H9 (cell line): ENCODE measurements around the gene AXIN1. TPM values are rescaled to one million over a fixed set of nuclear protein-coding genes. Genes with fewer than 3 reads are reported as not detected.

ENCODE experiments used
- DNase-seq: peaks from one replicate; pipeline ENCODE4 v3.0.0-alpha.2; 2017
- H2AFZ ChIP-seq: one replicate; pipeline ENCODE4 v1.6.1; 2013; ENCODE audit warnings: mild to moderate bottlenecking, low read length, control low read depth, moderate library complexity
- H2AK5ac ChIP-seq: 2 replicates; pipeline ENCODE4 v1.6.1; 2013; ENCODE audit warnings: low read length, control low read depth, mixed read lengths; ENCODE audit not compliant: insufficient read length
- H2BK120ac ChIP-seq: one replicate; pipeline ENCODE4 v1.6.1; 2013; ENCODE audit warnings: low read depth, mild to moderate bottlenecking, low read length, control low read depth, inconsistent platforms; ENCODE audit not compliant: poor library complexity, severe bottlenecking
- H2BK12ac ChIP-seq: 2 replicates; pipeline ENCODE4 v1.6.1; 2013; ENCODE audit warnings: low read length, control low read depth, mixed read lengths, low read depth; ENCODE audit not compliant: insufficient read length
- H2BK15ac ChIP-seq: 2 replicates; pipeline ENCODE4 v1.6.1; 2013; ENCODE audit warnings: low read depth, low read length, control low read depth
- H2BK20ac ChIP-seq: one replicate; pipeline ENCODE4 v1.6.1; 2013; ENCODE audit warnings: low read depth, mild to moderate bottlenecking, low read length, control low read depth, inconsistent platforms; ENCODE audit not compliant: poor library complexity, severe bottlenecking
- H2BK5ac ChIP-seq: 2 replicates; pipeline ENCODE4 v1.6.1; 2013; ENCODE audit warnings: low read length, control low read depth, mixed read lengths; ENCODE audit not compliant: insufficient read length
- H3K14ac ChIP-seq: 2 replicates; pipeline ENCODE4 v1.6.1; 2013; ENCODE audit warnings: low read length, control low read depth; ENCODE audit not compliant: insufficient read depth
- H3K18ac ChIP-seq: 2 replicates; pipeline ENCODE4 v1.6.1; 2013; ENCODE audit warnings: low read depth, mild to moderate bottlenecking, mixed read lengths, low read length, control low read depth; ENCODE audit not compliant: insufficient read length
- H3K23ac ChIP-seq: 2 replicates; pipeline ENCODE4 v1.6.1; 2013; ENCODE audit warnings: low read length, control low read depth, mixed read lengths, low read depth; ENCODE audit not compliant: insufficient read length
- H3K23me2 ChIP-seq: 2 replicates; pipeline ENCODE4 v1.6.1; 2013; ENCODE audit warnings: low read depth, mild to moderate bottlenecking, mixed read lengths, low read length, control low read depth; ENCODE audit not compliant: insufficient read length, poor library complexity, severe bottlenecking
- H3K27ac ChIP-seq: 2 replicates; pipeline ENCODE4 v1.5.1; 2013; ENCODE audit warnings: low read length, control low read depth, mixed read lengths, low read depth; ENCODE audit not compliant: insufficient read length
- H3K27me3 ChIP-seq: 2 replicates; pipeline ENCODE4 v1.6.1; 2013; ENCODE audit warnings: low read length, control low read depth, inconsistent platforms; ENCODE audit not compliant: insufficient read depth
- H3K4ac ChIP-seq: 2 replicates; pipeline ENCODE4 v1.6.1; 2013; ENCODE audit warnings: low read depth, mild to moderate bottlenecking, control low read depth, inconsistent platforms, low read length, moderate library complexity
- H3K4me1 ChIP-seq: 2 replicates; pipeline ENCODE4 v1.6.1; 2013; ENCODE audit warnings: low read length, control low read depth, inconsistent platforms; ENCODE audit not compliant: insufficient read depth
- H3K4me2 ChIP-seq: 2 replicates; pipeline ENCODE4 v1.6.1; 2013; ENCODE audit warnings: low read length, control low read depth, mixed read lengths; ENCODE audit not compliant: insufficient read length, insufficient read depth
- H3K56ac ChIP-seq: 2 replicates; pipeline ENCODE4 v1.6.1; 2013; ENCODE audit warnings: low read depth, mild to moderate bottlenecking, mixed read lengths, low read length, control low read depth; ENCODE audit not compliant: insufficient read length
- H3K79me1 ChIP-seq: 2 replicates; pipeline ENCODE4 v1.6.1; 2013; ENCODE audit warnings: low read depth, mild to moderate bottlenecking, moderate library complexity, low read length, control low read depth, inconsistent platforms; ENCODE audit not compliant: insufficient read depth, poor library complexity, severe bottlenecking
- H3K79me2 ChIP-seq: 2 replicates; pipeline ENCODE4 v1.6.1; 2013; ENCODE audit warnings: low read length, control low read depth, inconsistent platforms; ENCODE audit not compliant: insufficient read depth
- H3K9ac ChIP-seq: 2 replicates; pipeline ENCODE4 v1.6.1; 2013; ENCODE audit warnings: low read length, control low read depth, mixed read lengths; ENCODE audit not compliant: insufficient read length; ENCODE audit errors: extremely low read depth
- H3K9me3 ChIP-seq: one replicate; pipeline ENCODE4 v1.6.1; 2013; ENCODE audit warnings: low read depth, low read length, inconsistent platforms; ENCODE audit not compliant: control insufficient read depth
- H3T11ph ChIP-seq: one replicate; pipeline ENCODE4 v1.6.1; 2013; ENCODE audit warnings: mild to moderate bottlenecking, low read length, control low read depth, inconsistent platforms
- H4K20me1 ChIP-seq: one replicate; pipeline ENCODE4 v1.6.1; 2013; ENCODE audit not compliant: control insufficient read depth, insufficient read length, insufficient read depth
- H4K5ac ChIP-seq: 2 replicates; pipeline ENCODE4 v1.6.1; 2013; ENCODE audit warnings: low read depth, mild to moderate bottlenecking, mixed read lengths, low read length, control low read depth; ENCODE audit not compliant: insufficient read length
- H4K8ac ChIP-seq: replicated peaks from 2 replicates; pipeline ENCODE4 v1.6.1; 2013; ENCODE audit warnings: low read length, control low read depth, mixed read lengths, low read depth; ENCODE audit not compliant: insufficient read length
- H4K91ac ChIP-seq: 2 replicates; pipeline ENCODE4 v1.6.1; 2013; ENCODE audit warnings: low read depth, mild to moderate bottlenecking, moderate library complexity, mixed read lengths, low read length, control low read depth; ENCODE audit not compliant: insufficient read length
- H3K27ac Mint-ChIP-seq, 3 experiments: 2 replicates in 2 of 3; 3 replicates in 1 of 3; pipeline ENCODE4 v1.8.0; 2020 to 2021; ENCODE audit warnings: mixed read lengths in 3 of 3, mild to moderate bottlenecking in 1 of 3, moderate library complexity in 1 of 3
- H3K27me3 Mint-ChIP-seq: 2 replicates; pipeline ENCODE4 v1.8.0; 2021; ENCODE audit warnings: low read depth, mild to moderate bottlenecking, moderate library complexity, mixed read lengths
- H3K36me3 Mint-ChIP-seq, 3 experiments: 2 replicates in 2 of 3; 3 replicates in 1 of 3; pipeline ENCODE4 v1.8.0; 2020 to 2021; ENCODE audit warnings: low read depth in 3 of 3, mixed read lengths in 3 of 3; ENCODE audit not compliant: insufficient read depth in 1 of 3
- H3K4me1 Mint-ChIP-seq, 2 experiments: 2 replicates each; pipeline ENCODE4 v1.8.0; 2020; ENCODE audit warnings: mixed read lengths in 2 of 2
- H3K4me3 Mint-ChIP-seq, 2 experiments: 2 replicates in 1 of 2; 3 replicates in 1 of 2; pipeline ENCODE4 v1.8.0; 2020 to 2021; ENCODE audit warnings: mild to moderate bottlenecking in 2 of 2, mixed read lengths in 2 of 2, moderate library complexity in 1 of 2
- H3K9me3 Mint-ChIP-seq, 2 experiments: 2 replicates in 1 of 2; 3 replicates in 1 of 2; pipeline ENCODE4 v1.8.0; 2020; ENCODE audit warnings: mild to moderate bottlenecking in 2 of 2, mixed read lengths in 2 of 2, moderate library complexity in 1 of 2
- WGBS: extraction: QIAGEN DNeasy Blood & Tissue Kit; methylation state at CpG from one replicate; pipeline ENCODE4 v1.1.7; 2013; ENCODE audit warnings: missing lambda C conversion rate, low lambda C conversion rate, mixed read lengths; ENCODE audit not compliant: insufficient read length; ENCODE audit errors: extremely low coverage; 5-methylcytosine and 5-hydroxymethylcytosine counted together
- total RNA-seq: library from RNA; stranded (reverse); gene quantifications from 2 replicates; pipeline ENCODE4 v1.2.1, GENCODE V29; 2021
- TF ChIP-seq, protein P1 (sequence below): fragments of 200-600 bp; sonication (generic); conservative IDR thresholded peaks from 3 replicates; pipeline ENCODE4 v1.8.0; 2021; ENCODE audit warnings: antibody characterized with exemption, mild to moderate bottlenecking

The AXIN1 gene
- total RNA-seq, 1 experiment from 2014 or later: 50.9 TPM

DNA sequence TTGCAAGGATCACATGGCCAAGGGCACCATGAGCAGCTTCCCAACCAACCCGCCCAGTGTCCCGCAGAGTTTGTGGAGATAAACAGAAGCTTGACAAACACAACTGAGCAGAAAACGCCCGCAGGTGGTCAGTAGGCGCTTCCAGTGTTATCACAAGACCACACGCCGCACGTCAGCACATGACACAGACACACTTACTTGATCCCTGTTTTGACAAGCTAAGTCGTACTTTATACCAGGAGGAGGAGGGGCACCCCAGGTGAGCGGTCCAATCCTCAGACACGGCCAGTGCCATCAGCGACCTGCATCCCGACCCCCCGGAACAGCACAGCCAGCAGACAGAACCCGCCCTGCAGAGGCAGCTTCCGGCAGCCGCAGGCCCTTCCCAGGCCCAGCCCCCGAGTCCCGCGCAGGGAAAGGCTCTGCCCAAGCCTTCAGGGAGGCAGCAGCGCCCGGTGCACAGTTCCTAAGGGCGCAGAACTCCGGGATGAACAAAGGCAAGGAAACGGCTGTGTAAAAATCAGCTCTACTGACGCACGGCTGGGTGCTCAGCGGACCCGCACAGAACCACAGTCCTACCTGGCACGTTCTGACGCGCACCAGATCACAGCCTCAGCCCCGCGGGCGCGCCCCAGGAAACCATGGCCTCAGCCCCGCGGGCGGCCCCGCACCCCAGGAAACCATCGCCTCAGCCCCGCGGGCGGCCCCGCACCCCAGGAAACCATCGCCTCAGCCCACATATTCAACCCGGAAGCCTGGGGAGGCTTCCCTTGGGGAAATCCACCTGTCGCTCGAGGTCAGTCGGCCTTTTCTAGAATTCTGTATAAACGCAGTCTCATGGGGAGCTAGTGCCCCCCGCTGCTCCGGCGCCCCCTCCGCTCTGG is 27.8 kb downstream of the AXIN1 start:
- Histone ChIP-seq H2BK120ac (no peak overlapping the region), H2BK20ac (no peak overlapping the region), H3K14ac (no peak overlapping the region), H2BK15ac (no peak overlapping the region), H3K4me2 (no peak overlapping the region), H3T11ph (no peak overlapping the region), H3K79me1 (peaks cover 8% of the 10 kb centered on the region), H3K9ac (no peak overlapping the region), H4K20me1 (no peaks in the 10 kb centered on the region), H2AFZ (no peak overlapping the region), H2AK5ac (no peak overlapping the region), H3K4me1 (no peaks in the 10 kb centered on the region), H3K23ac (no peak overlapping the region), H3K4ac (no peak overlapping the region; the same call in 1 of the 2 replicates), H3K23me2 (no peaks in the 10 kb centered on the region), H3K27me3 (no peaks in the 10 kb centered on the region), H3K27ac (no peak overlapping the region), H4K5ac (no peak overlapping the region), H3K18ac (no peak overlapping the region), H3K56ac (no peak overlapping the region), H4K91ac (no peak overlapping the region), H3K79me2 (peaks cover 4% of the 10 kb centered on the region; the same call in 1 of the 2 replicates), H2BK5ac (no peak overlapping the region), H3K9me3 (no peaks in the 10 kb centered on the region), H4K8ac (no peak overlapping the region), H2BK12ac (no peak overlapping the region)
- H3K36me3 Mint-ChIP-seq: peaks cover 0 to 6% (median 0%) of the 10 kb centered on the region in 3 experiments; a peak in 3 of 7 replicates
- no peak overlapping the region; a peak in 1 of 5 replicates for H3K4me3 Mint-ChIP-seq
- no peaks in the 10 kb centered on the region for H3K9me3 Mint-ChIP-seq
- no peaks in the 10 kb centered on the region for H3K27me3 Mint-ChIP-seq
- TF ChIP-seq, protein P1, sequence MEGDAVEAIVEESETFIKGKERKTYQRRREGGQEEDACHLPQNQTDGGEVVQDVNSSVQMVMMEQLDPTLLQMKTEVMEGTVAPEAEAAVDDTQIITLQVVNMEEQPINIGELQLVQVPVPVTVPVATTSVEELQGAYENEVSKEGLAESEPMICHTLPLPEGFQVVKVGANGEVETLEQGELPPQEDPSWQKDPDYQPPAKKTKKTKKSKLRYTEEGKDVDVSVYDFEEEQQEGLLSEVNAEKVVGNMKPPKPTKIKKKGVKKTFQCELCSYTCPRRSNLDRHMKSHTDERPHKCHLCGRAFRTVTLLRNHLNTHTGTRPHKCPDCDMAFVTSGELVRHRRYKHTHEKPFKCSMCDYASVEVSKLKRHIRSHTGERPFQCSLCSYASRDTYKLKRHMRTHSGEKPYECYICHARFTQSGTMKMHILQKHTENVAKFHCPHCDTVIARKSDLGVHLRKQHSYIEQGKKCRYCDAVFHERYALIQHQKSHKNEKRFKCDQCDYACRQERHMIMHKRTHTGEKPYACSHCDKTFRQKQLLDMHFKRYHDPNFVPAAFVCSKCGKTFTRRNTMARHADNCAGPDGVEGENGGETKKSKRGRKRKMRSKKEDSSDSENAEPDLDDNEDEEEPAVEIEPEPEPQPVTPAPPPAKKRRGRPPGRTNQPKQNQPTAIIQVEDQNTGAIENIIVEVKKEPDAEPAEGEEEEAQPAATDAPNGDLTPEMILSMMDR: no peak
- no CpG with 5 or more reads among the region's 55 CpGs for WGBS
- DNase-seq: no peak
- H3K4me1 Mint-ChIP-seq: peaks cover 19 to 23% of the 10 kb centered on the region in 2 experiments
- peak overlapping the region in 2 of 3 experiments; percentile 80 to 85; a peak in 3 of 7 replicates for H3K27ac Mint-ChIP-seq
